Measurements from ENCODE around the gene HM13. TPM values are rescaled to one million over a fixed set of nuclear protein-coding genes. Genes with fewer than 3 reads are reported as not detected.
"Not testable (repeated sequence)": the region's sequence is repeated elsewhere in the genome, so short reads cannot be mapped to it uniquely, and the experiment has no call there.

Gene HM13
- total RNA-seq = 43.7 TPM
- long read RNA-seq, transcript HM13-201 (13 exons, 1,809 nt) = minor isoform, 17 of 81 reads
- long read RNA-seq, transcript HM13-204 (13 exons, 3,810 nt) = minor isoform, 7 of 81 reads
- long read RNA-seq, transcript HM13-202 (12 exons, 1,606 nt) = major isoform, 26 of 81 reads
- long read RNA-seq, partial matches to known transcripts = 5 of 81 reads
- long read RNA-seq, other reads (novel, unspliced or antisense) = 23 of 81 reads

GRCh38 chr20:31514154-31515071 lies at the start of gene HM13:
TSS of gene HM13 (plus strand) at chr20:31514442. CDS start at chr20:31514552, 110 bp downstream.
- intact Hi-C loops (cut with DNase I) = no loop called here
- DNase-seq (ENCODE audit: low spot score) = peak; percentile 98

GRCh38 chr20:31470946-31471345 lies 43.3 kb upstream of the HM13 start:
- DNase-seq (ENCODE audit: low spot score); intact Hi-C loops (cut with DNase I): not testable (repeated sequence)

GRCh38 chr20:31472395-31473330 lies 41.6 kb upstream of the HM13 start:
- intact Hi-C loops (cut with DNase I) = no loop called here
- no peak for DNase-seq (ENCODE audit: low spot score)

- DNase-seq (ENCODE audit: low spot score) = no peak
- intact Hi-C loops (cut with DNase I) = no loop called here
Measured at GRCh38 chr20:31473331-31474096, 40.7 kb upstream of the HM13 start.

- DNase-seq (ENCODE audit: low spot score) = no peak
- intact Hi-C loops (cut with DNase I) = no loop called here
Measured at GRCh38 chr20:31474097-31474436, 40.2 kb upstream of the HM13 start.

GRCh38 chr20:31474758-31475427 lies 39.3 kb upstream of the HM13 start, which contains the start of the genes DEFB124 and REM1:
TSS of gene DEFB124 (minus strand) at chr20:31475127. CDS start at chr20:31473013, 2,114 bp downstream.
TSS of gene REM1 (plus strand) at chr20:31475288. CDS start at chr20:31476446, 1,158 bp downstream.
- intact Hi-C loops (cut with DNase I) = no loop called here
- no peak for DNase-seq (ENCODE audit: low spot score)

- DNase-seq (ENCODE audit: low spot score) = no peak
Measured at GRCh38 chr20:31475472-31476293, 38.6 kb upstream of the HM13 start.

GRCh38 chr20:31476294-31476585 lies 38.0 kb upstream of the HM13 start:
- intact Hi-C loops (cut with DNase I) = no loop called here
- DNase-seq (ENCODE audit: low spot score) = no peak

More at GRCh38 chr20:31475472-31476293, 38.6 kb upstream of the HM13 start:
- intact Hi-C loops (cut with DNase I) = no loop called here

GRCh38 chr20:31476643-31477215 lies 37.5 kb upstream of the HM13 start:
- intact Hi-C loops (cut with DNase I) = no loop called here
- no peak for DNase-seq (ENCODE audit: low spot score)

- intact Hi-C loops (cut with DNase I) = no loop called here
- DNase-seq (ENCODE audit: low spot score) = no peak
Measured at GRCh38 chr20:31484001-31484400, 30.2 kb upstream of the HM13 start.

- DNase-seq (ENCODE audit: low spot score) = peak; percentile 81
- intact Hi-C loops (cut with DNase I) = no loop called here
Measured at GRCh38 chr20:31485450-31486339, 28.5 kb upstream of the HM13 start.

GRCh38 chr20:31488115-31488514 lies 26.1 kb upstream of the HM13 start:
- no peak for DNase-seq (ENCODE audit: low spot score)
- intact Hi-C loops (cut with DNase I) = no loop called here

GRCh38 chr20:31489152-31489551 lies 25.1 kb upstream of the HM13 start:
- intact Hi-C loops (cut with DNase I) = no loop called here
- DNase-seq (ENCODE audit: low spot score) = no peak

GRCh38 chr20:31490752-31491151 lies 23.5 kb upstream of the HM13 start:
- DNase-seq (ENCODE audit: low spot score) = no peak
- intact Hi-C loops (cut with DNase I) = no loop called here

GRCh38 chr20:31494131-31494530 lies 20.1 kb upstream of the HM13 start:
- intact Hi-C loops (cut with DNase I) = no loop called here
- DNase-seq (ENCODE audit: low spot score) = no peak

- intact Hi-C loops (cut with DNase I) = no loop called here
- DNase-seq (ENCODE audit: low spot score) = peak; percentile 89
Measured at GRCh38 chr20:31496761-31497295, 17.4 kb upstream of the HM13 start.
